ENCODE results near the gene B4GALNT1. TPM values are rescaled to one million over a fixed set of nuclear protein-coding genes. Genes with fewer than 3 reads are reported as not detected.

B4GALNT1 gene
- total RNA-seq, 2 experiments from 2014 or later: 2.4 to 8.2 TPM

GRCh38 chr12:57579677-57580465 lies 53.1 kb downstream of the B4GALNT1 start:
- DNase-seq (no peak), ATAC-seq (no peak)
- CTCF ChIA-PET: interaction anchor here (0.7 to 7.6 kb wide), 5 partner anchors 9 to 59 kb away, joined by 3 to 148 read pairs (median 59); partner anchors contain the start of genes B4GALNT1, DDIT3 and PIP4K2C
- Mint-ChIP-seq H3K9me3 (ENCODE audit: low read depth) (no peaks in the 10 kb centered on the region), H3K4me3 (no peak overlapping the region), H3K27me3 (no peaks in the 10 kb centered on the region), H3K27ac (no peak overlapping the region), H3K4me1 (peaks cover 4% of the 10 kb centered on the region), H3K36me3 (no peaks in the 10 kb centered on the region)

- CTCF ChIA-PET: interaction anchor here (1.6 to 7.6 kb wide), 2 partner anchors 8 to 39 kb away, joined by 3 to 148 read pairs; no protein-coding TSS in a partner anchor
Measured at GRCh38 chr12:57579011-57579410, 54.0 kb downstream of the B4GALNT1 start.

GRCh38 chr12:57577981-57578758 lies 54.8 kb downstream of the B4GALNT1 start:
- no peaks in the 10 kb centered on the region for H3K36me3 Mint-ChIP-seq
- peaks cover under 1% of the 10 kb centered on the region for H3K4me1 Mint-ChIP-seq

More at GRCh38 chr12:57579011-57579410, 54.0 kb downstream of the B4GALNT1 start:
- no peaks in the 10 kb centered on the region for H3K27me3 Mint-ChIP-seq
- no peaks in the 10 kb centered on the region for H3K36me3 Mint-ChIP-seq
- no peak for ATAC-seq
- DNase-seq: no peak
- H3K4me3 Mint-ChIP-seq: no peak overlapping the region
- no peaks in the 10 kb centered on the region for H3K9me3 Mint-ChIP-seq (ENCODE audit: low read depth)
- no peak overlapping the region for H3K27ac Mint-ChIP-seq
- H3K4me1 Mint-ChIP-seq: peaks cover 4% of the 10 kb centered on the region

GRCh38 chr12:57576613-57577160 lies 56.3 kb downstream of the B4GALNT1 start:
- H3K36me3 Mint-ChIP-seq: no peaks in the 10 kb centered on the region
- CTCF ChIA-PET: interaction anchor here (1.0 kb wide), 1 partner anchor 8 kb away, joined by 4 read pairs; no protein-coding TSS in a partner anchor
- ATAC-seq (no peak), DNase-seq (no peak)
- no peak overlapping the region for H3K27ac Mint-ChIP-seq
- no peaks in the 10 kb centered on the region for H3K9me3 Mint-ChIP-seq (ENCODE audit: low read depth)
- H3K27me3 Mint-ChIP-seq: no peaks in the 10 kb centered on the region
- no peaks in the 10 kb centered on the region for H3K4me1 Mint-ChIP-seq
- H3K4me3 Mint-ChIP-seq: no peak overlapping the region

More at GRCh38 chr12:57577981-57578758, 54.8 kb downstream of the B4GALNT1 start:
- DNase-seq (no peak), ATAC-seq (no peak)
- Mint-ChIP-seq H3K27me3 (no peaks in the 10 kb centered on the region), H3K4me3 (no peak overlapping the region), H3K9me3 (ENCODE audit: low read depth) (no peaks in the 10 kb centered on the region), H3K27ac (no peak overlapping the region)
- CTCF ChIA-PET: no interaction called here

Other genes with a start within 250 kb of the B4GALNT1 start
- gene R3HDM2, start 202.2 kb downstream of the B4GALNT1 start, total RNA-seq: 10 to 100 TPM; 53.8 to 82.4 TPM
- not detected for gene INHBC, start 198.4 kb downstream of the B4GALNT1 start, total RNA-seq
- gene INHBE, start 177.9 kb downstream of the B4GALNT1 start, total RNA-seq: under 1 TPM in 1 of 2 experiments, not detected in 1; 0.35 TPM
- gene GLI1, start 173.4 kb downstream of the B4GALNT1 start, total RNA-seq: under 1 TPM; 0.52 to 0.53 TPM
- 100 to 1,000 TPM; 234 to 363 TPM for gene ARHGAP9, start 153.3 kb downstream of the B4GALNT1 start, total RNA-seq
- 100 to 1,000 TPM; 283 to 384 TPM for gene MARS1, start 145.1 kb downstream of the B4GALNT1 start, total RNA-seq
- gene DDIT3, start 112.7 kb downstream of the B4GALNT1 start, total RNA-seq: 10 to 100 TPM; 15.3 to 15.9 TPM
- gene MBD6, start 110.4 kb downstream of the B4GALNT1 start, total RNA-seq: 10 to 100 TPM; 80.9 to 85.4 TPM
- 10 to 100 TPM; 90.8 to 99.0 TPM for gene DCTN2, start 86.0 kb downstream of the B4GALNT1 start, total RNA-seq
- gene KIF5A, start 83.2 kb downstream of the B4GALNT1 start, total RNA-seq: 1 to 10 TPM; 1.9 to 2.1 TPM
- 10 to 100 TPM; 21.4 to 22.2 TPM for gene PIP4K2C, start 42.0 kb downstream of the B4GALNT1 start, total RNA-seq
- gene DTX3, start 28.4 kb downstream of the B4GALNT1 start, total RNA-seq: 10 to 100 TPM; 20.8 to 21.2 TPM
- gene ARHGEF25, start 21.8 kb downstream of the B4GALNT1 start, total RNA-seq: under 1 TPM; 0.70 to 0.84 TPM
- 100 to 1,000 TPM; 117 to 123 TPM for gene OS9, start 60.9 kb upstream of the B4GALNT1 start, total RNA-seq
- gene AGAP2, start 105.5 kb upstream of the B4GALNT1 start, total RNA-seq: 10 to 100 TPM; 70.7 to 72.7 TPM
- gene TSPAN31, start 111.8 kb upstream of the B4GALNT1 start, total RNA-seq: 10 to 100 TPM in 1 of 2 experiments, 1 to 10 TPM in 1; 10.0 to 19.4 TPM
- 100 to 1,000 TPM; 127 to 167 TPM for gene CDK4, start 119.1 kb upstream of the B4GALNT1 start, total RNA-seq
- gene MARCHF9, start 121.9 kb upstream of the B4GALNT1 start, total RNA-seq: 10 to 100 TPM; 21.0 to 24.9 TPM
- gene CYP27B1, start 133.9 kb upstream of the B4GALNT1 start, total RNA-seq: 1 to 10 TPM; 4.5 to 5.4 TPM
- gene METTL1, start 138.9 kb upstream of the B4GALNT1 start, total RNA-seq: 10 to 100 TPM; 22.1 to 32.1 TPM
- gene EEF1AKMT3, start 139.4 kb upstream of the B4GALNT1 start, total RNA-seq: 1 to 10 TPM; 3.9 to 4.1 TPM
- gene TSFM, start 149.6 kb upstream of the B4GALNT1 start, total RNA-seq: 10 to 100 TPM; 32.2 to 45.8 TPM
- 1 to 10 TPM in 1 of 2 experiments, under 1 TPM in 1; 0.79 to 2.0 TPM for gene AVIL, start 185.5 kb upstream of the B4GALNT1 start, total RNA-seq
- 100 to 1,000 TPM in 1 of 2 experiments, 10 to 100 TPM in 1; 76.2 to 103 TPM for gene CTDSP2, start 213.5 kb upstream of the B4GALNT1 start, total RNA-seq